HG02884 (cell line): ENCODE data around the gene ITM2C.

ENCODE experiments used
- ATAC-seq: cut with Tn5 transposase; IDR thresholded peaks from one replicate; pipeline ENCODE4 v1.9.1; 2021; ENCODE audit warnings: mild to moderate bottlenecking, moderate library complexity; ENCODE audit not compliant: unreplicated experiment

Gene ITM2C

GRCh38 chr2:230905448-230906421 is 41.0 kb downstream of the ITM2C start:
- ATAC-seq: no peak

DNA sequence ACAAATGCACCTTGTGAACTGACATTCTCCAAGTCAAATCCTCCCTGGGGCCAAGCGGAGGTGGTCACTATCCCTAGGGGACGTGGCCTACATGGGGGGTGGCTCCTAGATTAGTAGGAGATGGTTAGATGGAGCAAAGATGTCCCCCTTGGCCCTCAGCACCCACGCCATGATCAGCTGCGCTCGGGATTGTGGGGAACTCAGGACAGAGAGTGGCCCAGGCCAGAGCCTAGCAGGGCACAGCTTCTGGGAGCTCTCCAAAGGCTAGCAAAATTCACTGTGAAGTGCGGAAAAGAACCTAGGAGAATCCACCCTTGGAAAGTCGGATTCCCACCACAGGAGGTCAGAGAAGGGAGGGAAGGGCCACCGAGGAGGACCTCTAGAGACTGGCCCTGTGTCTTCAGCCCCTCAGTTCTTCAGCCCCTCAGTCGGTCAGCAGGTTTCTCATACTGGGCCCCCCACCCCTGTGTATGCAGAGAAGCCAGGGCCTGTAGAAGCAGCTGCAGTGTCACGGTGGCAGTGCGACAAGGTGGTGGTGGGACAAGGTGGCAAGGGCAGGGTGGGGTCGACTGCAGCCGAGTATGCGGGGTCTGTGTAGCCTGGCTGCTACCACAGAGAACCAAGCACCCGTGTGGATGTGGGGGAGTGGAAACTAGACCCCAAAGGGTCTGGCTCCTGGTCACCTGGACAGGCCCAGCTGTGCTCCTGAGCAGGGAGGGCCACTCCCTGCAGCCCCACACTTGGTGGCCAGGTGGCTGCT is 41.9 kb downstream of the ITM2C start:
- no peak for ATAC-seq

- no peak for ATAC-seq
Measured at GRCh38 chr2:230907361-230908091, 42.8 kb downstream of the ITM2C start.

GRCh38 chr2:230908092-230908594 is 43.4 kb downstream of the ITM2C start:
- ATAC-seq: no peak

- ATAC-seq: no peak
Measured at GRCh38 chr2:230908595-230909191, 44.0 kb downstream of the ITM2C start.

GRCh38 chr2:230909841-230910545 is 45.3 kb downstream of the ITM2C start:
- ATAC-seq: no peak

- no peak for ATAC-seq
Measured at GRCh38 chr2:230910546-230911177, 45.9 kb downstream of the ITM2C start.

DNA sequence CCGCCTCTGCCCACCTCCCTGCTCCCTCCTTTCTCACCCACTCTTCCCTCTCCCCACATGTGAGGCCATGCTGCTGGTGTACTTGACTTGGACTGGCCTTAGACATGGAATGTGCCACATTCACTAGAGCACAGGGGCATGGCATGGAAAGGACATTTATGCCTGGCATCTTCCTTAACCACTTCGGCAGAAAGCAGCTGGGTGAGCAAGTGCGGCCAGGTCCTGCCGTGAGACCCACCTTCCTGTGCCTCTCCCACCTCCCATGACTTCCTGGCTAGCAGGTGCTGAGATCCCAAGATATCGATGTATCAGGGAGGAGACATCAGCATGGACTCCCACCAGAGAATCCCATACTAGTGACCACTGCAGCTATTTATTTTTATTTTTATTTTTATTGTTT is 47.3 kb downstream of the ITM2C start:
- no peak for ATAC-seq

- no peak for ATAC-seq
Measured at GRCh38 chr2:230912724-230913123, 48.0 kb downstream of the ITM2C start.

GRCh38 chr2:230913406-230914143 is 48.8 kb downstream of the ITM2C start:
- ATAC-seq: no peak

- no peak for ATAC-seq
Measured at GRCh38 chr2:230914886-230915285, 50.1 kb downstream of the ITM2C start.

- ATAC-seq: no peak
Measured at GRCh38 chr2:230915319-230915718, 50.6 kb downstream of the ITM2C start.

GRCh38 chr2:230916218-230916617 is 51.5 kb downstream of the ITM2C start:
- ATAC-seq: no peak

GRCh38 chr2:230919240-230919639 is 54.5 kb downstream of the ITM2C start:
- ATAC-seq: no peak

GRCh38 chr2:230919681-230920080 is 54.9 kb downstream of the ITM2C start:
- no peak for ATAC-seq

DNA sequence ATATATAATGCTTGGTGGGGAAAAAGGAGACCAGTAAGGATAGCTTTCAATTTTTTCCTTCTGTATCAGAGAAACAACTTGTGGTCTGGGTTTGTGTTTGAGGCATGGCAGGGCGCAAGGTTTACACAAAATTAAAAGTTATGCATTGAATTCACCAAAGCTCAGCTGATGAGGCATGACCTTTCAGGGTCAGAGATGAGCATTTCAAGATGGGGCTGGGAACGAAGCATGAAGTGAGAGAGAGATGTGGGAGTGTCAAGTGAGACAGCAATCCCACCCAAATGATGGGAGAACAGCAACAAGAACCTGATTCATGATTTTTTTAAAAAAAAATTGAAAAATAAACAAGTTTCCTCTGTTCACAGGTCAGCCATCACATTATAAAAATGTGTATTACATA is 55.4 kb downstream of the ITM2C start:
- no peak for ATAC-seq

DNA sequence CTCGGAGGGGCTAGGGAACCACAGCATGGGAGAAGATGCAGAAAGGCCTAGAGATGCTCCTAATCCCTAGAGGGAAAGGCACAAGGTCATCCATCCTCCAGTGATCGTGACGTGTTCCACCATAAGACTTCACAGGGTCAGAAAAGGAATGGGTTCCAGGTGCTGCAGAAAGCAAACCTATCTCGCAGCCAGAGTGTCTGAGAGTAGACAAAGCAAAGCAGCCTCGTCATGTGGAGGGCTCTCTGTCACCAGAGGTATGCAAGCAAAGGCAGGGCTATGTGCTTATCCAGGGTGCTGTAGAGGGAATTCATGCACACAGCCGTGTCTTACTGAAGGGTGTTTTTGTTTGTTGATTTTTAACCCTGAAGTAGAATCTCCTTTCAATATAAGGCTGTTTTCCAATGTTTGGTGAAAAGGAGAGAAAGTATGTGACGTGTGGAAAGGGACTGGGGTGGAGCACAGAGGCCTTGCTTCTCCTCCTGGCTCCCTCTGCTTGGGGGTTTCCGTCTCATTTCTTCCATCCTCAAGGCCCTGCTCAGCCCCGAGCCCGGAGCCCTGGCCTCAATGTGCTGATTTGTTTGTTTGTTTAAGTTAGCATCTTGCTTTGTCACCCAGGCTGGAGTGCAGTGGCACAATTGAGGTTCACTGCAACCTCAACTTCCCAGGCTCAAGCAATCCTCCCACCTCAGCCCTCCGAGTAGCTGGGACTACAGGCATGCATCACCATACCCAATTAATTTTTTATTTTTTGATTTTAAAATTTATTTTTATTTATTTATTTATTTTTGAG is 57.3 kb downstream of the ITM2C start:
- no peak for ATAC-seq
